ENCODE measurements around the gene TMEM81.

TMEM81 gene

DNA sequence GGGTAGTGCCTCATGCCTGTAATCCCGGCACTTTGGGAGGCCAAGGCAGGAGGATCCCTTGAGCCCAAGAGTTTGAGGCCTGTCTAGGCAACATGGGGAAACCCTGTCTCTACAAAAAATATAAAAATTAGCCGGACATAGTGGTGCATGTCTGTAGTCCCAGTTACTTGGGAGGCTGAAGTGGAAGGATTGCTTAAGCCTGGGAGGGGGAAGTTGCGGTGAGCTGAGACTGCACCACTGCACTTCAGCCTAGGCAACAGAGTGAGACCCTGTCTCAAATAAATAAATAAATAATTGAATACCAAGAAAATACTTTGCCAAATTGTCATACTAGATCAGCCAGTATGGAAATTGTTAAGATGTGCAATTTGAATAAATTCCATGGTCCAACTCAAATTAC, 43.4 kb upstream of the TMEM81 start:
- Histone ChIP-seq H3K27me3 (ENCODE audit: insufficient read depth, low read depth) (no peaks in the 10 kb centered on the region), H3K36me3 (ENCODE audit: insufficient read depth) (no peaks in the 10 kb centered on the region), H3K4me2 (no peak overlapping the region), H3K79me2 (ENCODE audit: insufficient read depth, low read depth) (no peaks in the 10 kb centered on the region), H3K9ac (no peak overlapping the region), H2AFZ (ENCODE audit: low read depth) (no peak overlapping the region), H3K4me3 (IDR thresholded peaks at IDR 0.05; ENCODE audit: insufficient read depth, low read depth, low read length) (no peak overlapping the region), H4K20me1 (ENCODE audit: insufficient read depth) (no peaks in the 10 kb centered on the region), H3K27ac (no peak overlapping the region), H3K4me1 (ENCODE audit: low read depth, poor library complexity, severe bottlenecking) (peaks cover 7% of the 10 kb centered on the region)
- no peak for TF ChIP-seq CTCF (conservative IDR thresholded peaks at IDR 0.05; ENCODE audit: low read depth, low read length)

DNA sequence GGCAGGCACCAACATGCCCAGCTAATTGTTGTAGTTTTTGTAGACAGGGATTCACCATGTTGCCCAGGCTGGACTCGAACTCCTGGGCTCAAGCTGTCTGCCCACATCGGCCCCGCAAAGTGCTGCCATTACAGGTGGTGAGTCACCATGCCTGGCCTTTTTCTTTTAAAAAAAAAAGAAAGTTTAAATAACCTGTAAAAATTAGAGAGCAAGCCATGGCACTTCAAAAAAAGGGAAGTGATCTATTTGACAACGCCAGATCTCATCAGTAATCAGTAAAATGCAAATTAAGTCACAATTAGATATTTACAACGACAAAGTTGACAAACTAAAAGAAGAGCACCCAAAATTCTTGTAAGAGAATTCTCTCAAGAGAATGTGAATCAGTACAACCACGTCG, 40.5 kb upstream of the TMEM81 start:
- peaks cover 20% of the 10 kb centered on the region for H3K4me1 ChIP-seq (ENCODE audit: low read depth, poor library complexity, severe bottlenecking)
- H2AFZ ChIP-seq (ENCODE audit: low read depth): no peak overlapping the region
- H3K79me2 ChIP-seq (ENCODE audit: insufficient read depth, low read depth): peaks cover 21% of the 10 kb centered on the region
- H3K9ac ChIP-seq: no peak overlapping the region
- H3K27ac ChIP-seq: no peak overlapping the region
- H3K27me3 ChIP-seq (ENCODE audit: insufficient read depth, low read depth): no peaks in the 10 kb centered on the region
- TF ChIP-seq CTCF (conservative IDR thresholded peaks at IDR 0.05; ENCODE audit: low read depth, low read length): no peak
- no peaks in the 10 kb centered on the region for H3K36me3 ChIP-seq (ENCODE audit: insufficient read depth)
- H4K20me1 ChIP-seq (ENCODE audit: insufficient read depth): no peaks in the 10 kb centered on the region
- H3K4me2 ChIP-seq: no peak overlapping the region
- H3K4me3 ChIP-seq (IDR thresholded peaks at IDR 0.05; ENCODE audit: insufficient read depth, low read depth, low read length): no peak overlapping the region

- Histone ChIP-seq H3K79me2 (ENCODE audit: insufficient read depth, low read depth) (peaks cover 41% of the 10 kb centered on the region), H2AFZ (ENCODE audit: low read depth) (peak overlapping the region; percentile 82), H3K36me3 (ENCODE audit: insufficient read depth) (peaks cover 6% of the 10 kb centered on the region; the same call in 1 of the 2 replicates), H3K4me3 (IDR thresholded peaks at IDR 0.05; ENCODE audit: insufficient read depth, low read depth, low read length) (peak overlapping the region; percentile 77), H3K27ac (peak overlapping the region; percentile 67), H3K9ac (peak overlapping the region; percentile 68; the same call in 1 of the 2 replicates), H3K4me2 (peak overlapping the region; percentile 85), H3K27me3 (ENCODE audit: insufficient read depth, low read depth) (no peaks in the 10 kb centered on the region), H4K20me1 (ENCODE audit: insufficient read depth) (no peaks in the 10 kb centered on the region), H3K4me1 (ENCODE audit: low read depth, poor library complexity, severe bottlenecking) (peaks cover 36% of the 10 kb centered on the region)
- no peak; the same call in none of the 2 replicates for TF ChIP-seq CTCF (conservative IDR thresholded peaks at IDR 0.05; ENCODE audit: low read depth, low read length)
Measured at GRCh38 chr1:205122489-205122882, 38.2 kb upstream of the TMEM81 start.

GRCh38 chr1:205121660-205122488, 37.6 kb upstream of the TMEM81 start, which contains the start of gene RBBP5:
Gene RBBP5 (minus strand): TSS chr1:205121978. CDS start chr1:205121873, 105 bp downstream.
- H3K4me2 ChIP-seq: peak within 1 kb of the TSS; percentile 85
- peaks cover 36% of the 10 kb centered on the region for H3K4me1 ChIP-seq (ENCODE audit: low read depth, poor library complexity, severe bottlenecking)
- H3K4me3 ChIP-seq (IDR thresholded peaks at IDR 0.05; ENCODE audit: insufficient read depth, low read depth, low read length): peak within 1 kb of the TSS; percentile 77
- peaks cover 43% of the 10 kb centered on the region for H3K79me2 ChIP-seq (ENCODE audit: insufficient read depth, low read depth)
- no peaks in the 10 kb centered on the region for H3K27me3 ChIP-seq (ENCODE audit: insufficient read depth, low read depth)
- peaks cover 6% of the 10 kb centered on the region; the same call in 1 of the 2 replicates for H3K36me3 ChIP-seq (ENCODE audit: insufficient read depth)
- H3K27ac ChIP-seq: peak within 1 kb of the TSS; percentile 67
- H3K9ac ChIP-seq: peak within 1 kb of the TSS; percentile 68
- peak within 1 kb of the TSS; percentile 82 for H2AFZ ChIP-seq (ENCODE audit: low read depth)
- no peaks in the 10 kb centered on the region for H4K20me1 ChIP-seq (ENCODE audit: insufficient read depth)
- TF ChIP-seq CTCF (conservative IDR thresholded peaks at IDR 0.05; ENCODE audit: low read depth, low read length): peak; percentile 67; the same call in 1 of the 2 replicates

All from KMS-11 (cell line).